T follicular helper cell (primary cell): ENCODE results near the gene KRTAP19-3.
"Not testable (repeated sequence)": the region's sequence is repeated elsewhere in the genome, so short reads cannot be mapped to it uniquely, and the experiment has no call there.

Source experiments
- DNase-seq: peaks from one replicate; pipeline ENCODE4 v3.0.0-alpha.2; 2020; ENCODE audit warnings: low read depth
- total RNA-seq, 2 experiments: gene quantifications; one replicate each; lab custom pipeline; 2026; lab: John Stamatoyannopoulos, UW

The KRTAP19-3 gene
- 0 reads per million in 2 experiments for total RNA-seq

GRCh38 chr21:30491963-30492428 is at the start of gene KRTAP19-3:
Gene KRTAP19-3, minus strand, starts transcription at chr21:30492013. Its CDS starts 56 bp downstream, at chr21:30491957.
- DNase-seq, result no peak

GRCh38 chr21:30518876-30519275 is 27.1 kb upstream of the KRTAP19-3 start:
- no peak for DNase-seq

GRCh38 chr21:30515681-30516080 is 23.9 kb upstream of the KRTAP19-3 start:
- no peak for DNase-seq

- DNase-seq, result not testable (repeated sequence)
Measured at GRCh38 chr21:30505621-30506205, 13.9 kb upstream of the KRTAP19-3 start.

- no peak for DNase-seq
Measured at GRCh38 chr21:30502041-30502440, 10.2 kb upstream of the KRTAP19-3 start, which contains the start of gene KRTAP19-5. Gene KRTAP19-5, minus strand, starts transcription at chr21:30502141. Its CDS starts 51 bp downstream, at chr21:30502090.

GRCh38 chr21:30497065-30497464 is 5.3 kb upstream of the KRTAP19-3 start, which contains the start of gene KRTAP19-4:
Gene KRTAP19-4, minus strand, starts transcription at chr21:30497165. Its CDS starts 55 bp downstream, at chr21:30497110.
- DNase-seq, result no peak

GRCh38 chr21:30487336-30487735 is 4.5 kb downstream of the KRTAP19-3 start, which contains the start of gene KRTAP19-2:
Gene KRTAP19-2, minus strand, starts transcription at chr21:30487436. Its CDS starts 88 bp downstream, at chr21:30487348.
- no peak for DNase-seq

GRCh38 chr21:30486180-30486579 is 5.6 kb downstream of the KRTAP19-3 start:
- DNase-seq, result no peak

- no peak for DNase-seq
Measured at GRCh38 chr21:30482130-30482529, 9.7 kb downstream of the KRTAP19-3 start.

- no peak for DNase-seq
Measured at GRCh38 chr21:30480145-30480544, 11.7 kb downstream of the KRTAP19-3 start, which contains the start of gene KRTAP19-1. Gene KRTAP19-1, minus strand, starts transcription at chr21:30480367. Its CDS starts 50 bp downstream, at chr21:30480317.

GRCh38 chr21:30479259-30479658 is 12.6 kb downstream of the KRTAP19-3 start:
- DNase-seq, result no peak

GRCh38 chr21:30478004-30478403 is 13.8 kb downstream of the KRTAP19-3 start:
- DNase-seq, result no peak

GRCh38 chr21:30468900-30469714 is 22.7 kb downstream of the KRTAP19-3 start:
- no peak for DNase-seq

- DNase-seq, result no peak
Measured at GRCh38 chr21:30463713-30464112, 28.1 kb downstream of the KRTAP19-3 start.

GRCh38 chr21:30448514-30448913 is 43.3 kb downstream of the KRTAP19-3 start:
- no peak for DNase-seq

GRCh38 chr21:30447056-30447455 is 44.8 kb downstream of the KRTAP19-3 start:
- no peak for DNase-seq

- DNase-seq, result no peak
Measured at GRCh38 chr21:30444204-30444603, 47.6 kb downstream of the KRTAP19-3 start.

- DNase-seq, result no peak
Measured at GRCh38 chr21:30443226-30443625, 48.6 kb downstream of the KRTAP19-3 start.
